ENCODE data around the gene TAS2R3.

GRCh38 chr7:141715794-141716689, 47.9 kb upstream of the TAS2R3 start:
- TF ChIP-seq EGR1 (IDR thresholded peaks at IDR 0.05), result no peak
- TF ChIP-seq MAX (IDR thresholded peaks at IDR 0.05), result no peak
- TF ChIP-seq TCF12 (IDR thresholded peaks at IDR 0.05; ENCODE audit: low read depth), result no peak
- TF ChIP-seq TAF1 (IDR thresholded peaks at IDR 0.05; ENCODE audit: low read depth), result no peak
- TF ChIP-seq CREB1 (IDR thresholded peaks at IDR 0.05; ENCODE audit: low read depth), result no peak

All from Ishikawa (cell line).